NCI-H2081 (cell line): ENCODE results near the gene HIRIP3.
"Not testable (repeated sequence)": the region's sequence is repeated elsewhere in the genome, so short reads cannot be mapped to it uniquely, and the experiment has no call there.

Source experiments
- DNase-seq, 2 experiments: peaks; one replicate each; lab custom pipeline; 2025; lab: John Stamatoyannopoulos, UW

Gene HIRIP3

DNA sequence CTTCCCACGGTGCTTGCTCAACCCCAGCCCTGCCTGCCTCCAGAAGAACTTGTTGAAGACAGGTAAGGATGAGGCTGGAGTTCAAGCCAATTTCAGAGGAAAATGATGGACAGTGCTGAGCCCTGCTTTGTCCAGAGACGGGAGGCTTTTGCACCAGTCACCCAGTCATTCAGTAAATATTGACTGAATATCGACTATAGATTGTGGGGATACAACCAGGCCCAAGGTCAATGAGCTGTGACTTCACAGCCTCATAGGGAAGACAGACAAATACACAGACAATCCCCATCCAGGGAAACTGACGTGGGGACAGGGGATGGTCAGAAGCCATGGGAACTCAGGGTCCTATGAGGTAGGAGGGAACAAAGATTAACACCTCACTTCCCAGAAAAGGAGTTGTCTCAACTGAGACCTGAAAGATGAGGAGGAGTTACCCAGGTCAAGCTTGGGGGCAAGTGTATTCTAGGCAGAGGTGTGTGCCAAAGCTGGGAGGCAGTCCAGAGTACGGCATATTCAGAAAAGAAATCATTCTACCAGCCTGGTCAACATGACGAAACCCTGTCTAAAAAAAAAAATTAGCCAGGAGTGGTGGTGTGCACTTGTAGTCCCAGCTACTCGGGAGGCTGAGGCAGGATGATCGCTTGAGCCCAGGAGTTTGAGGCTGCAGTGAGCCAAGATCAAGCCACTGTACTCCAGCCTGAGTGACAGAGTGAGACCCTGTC, 21.3 kb upstream of the HIRIP3 start:
- DNase-seq, result no peak

DNA sequence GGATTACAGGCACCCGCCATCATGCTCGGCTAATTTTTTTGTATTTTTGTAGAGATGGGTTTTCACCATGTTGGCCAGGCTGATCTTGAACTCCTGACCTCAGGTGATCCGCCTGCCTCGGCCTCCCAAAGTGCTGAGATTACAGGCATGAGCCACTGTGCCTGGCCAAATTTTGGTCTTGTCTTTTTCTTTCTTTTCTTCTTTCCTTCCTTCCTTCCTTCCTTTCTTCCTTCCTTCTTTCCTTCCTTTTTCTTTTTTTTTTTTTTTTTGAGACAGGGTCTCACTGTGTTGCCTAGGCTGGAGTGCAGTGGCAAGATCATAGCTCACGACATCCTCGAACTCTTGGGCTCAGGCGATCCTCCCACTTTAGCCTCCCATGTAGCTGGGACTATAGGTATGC, 20.0 kb upstream of the HIRIP3 start:
- not testable (repeated sequence) for DNase-seq

DNA sequence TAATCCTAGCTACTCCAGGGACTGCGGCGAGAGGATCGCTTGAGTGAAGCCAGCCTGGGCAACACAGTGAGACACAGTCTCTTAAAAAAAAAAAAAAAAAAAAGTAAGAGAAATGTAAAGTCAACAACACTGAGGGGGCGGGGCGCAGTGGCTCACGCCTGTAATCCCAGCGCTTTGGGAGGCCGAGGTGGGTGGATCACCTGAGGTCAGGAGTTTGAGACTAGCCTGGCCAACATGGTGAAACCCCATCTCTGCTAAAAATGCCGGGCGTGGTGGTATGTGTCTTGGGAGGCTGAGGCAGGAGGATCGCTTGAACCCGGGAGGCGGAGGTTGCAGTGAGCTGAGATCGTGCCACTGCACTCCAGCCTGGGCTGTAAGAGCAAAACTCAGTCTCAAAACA, 17.2 kb upstream of the HIRIP3 start:
- DNase-seq, result not testable (repeated sequence)

DNA sequence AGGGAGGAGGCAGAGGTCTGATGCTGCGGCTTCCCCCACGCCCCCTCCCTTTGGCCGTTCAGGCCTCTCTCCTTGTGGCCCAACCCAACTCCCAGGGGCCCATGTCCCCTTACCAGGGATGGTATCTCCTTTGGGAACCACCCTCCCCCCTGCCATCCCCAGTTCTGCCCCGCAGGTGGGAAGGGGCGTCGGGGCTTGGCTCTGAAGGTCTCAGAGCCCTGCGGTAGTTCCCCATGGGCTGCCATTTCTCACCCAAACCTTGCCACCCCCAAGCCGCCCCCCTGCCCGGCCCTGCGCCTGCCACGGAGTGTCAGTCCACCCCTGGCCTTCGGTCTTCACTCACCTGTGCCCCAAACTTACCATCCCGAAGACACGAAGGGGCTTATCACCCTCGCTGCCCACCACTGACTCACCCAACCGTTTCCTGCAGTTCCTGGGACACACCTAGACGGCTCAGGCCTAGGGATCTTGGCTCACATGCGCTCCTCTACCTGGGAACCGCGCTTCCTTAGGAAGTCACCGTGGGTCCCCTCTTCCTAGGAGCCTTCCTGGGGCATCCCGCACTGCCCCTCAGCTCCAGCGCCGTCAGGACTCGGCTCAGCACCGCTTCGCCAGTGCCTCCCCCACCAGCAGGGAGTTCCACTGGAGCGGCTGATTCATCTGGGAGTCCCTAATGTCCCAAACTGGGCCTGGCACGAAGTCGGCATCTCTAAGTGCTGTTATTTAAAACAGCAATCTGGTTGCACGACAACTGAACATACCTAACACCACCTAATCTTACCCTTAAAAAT, 16.5 kb upstream of the HIRIP3 start:
- DNase-seq, result no peak

DNA sequence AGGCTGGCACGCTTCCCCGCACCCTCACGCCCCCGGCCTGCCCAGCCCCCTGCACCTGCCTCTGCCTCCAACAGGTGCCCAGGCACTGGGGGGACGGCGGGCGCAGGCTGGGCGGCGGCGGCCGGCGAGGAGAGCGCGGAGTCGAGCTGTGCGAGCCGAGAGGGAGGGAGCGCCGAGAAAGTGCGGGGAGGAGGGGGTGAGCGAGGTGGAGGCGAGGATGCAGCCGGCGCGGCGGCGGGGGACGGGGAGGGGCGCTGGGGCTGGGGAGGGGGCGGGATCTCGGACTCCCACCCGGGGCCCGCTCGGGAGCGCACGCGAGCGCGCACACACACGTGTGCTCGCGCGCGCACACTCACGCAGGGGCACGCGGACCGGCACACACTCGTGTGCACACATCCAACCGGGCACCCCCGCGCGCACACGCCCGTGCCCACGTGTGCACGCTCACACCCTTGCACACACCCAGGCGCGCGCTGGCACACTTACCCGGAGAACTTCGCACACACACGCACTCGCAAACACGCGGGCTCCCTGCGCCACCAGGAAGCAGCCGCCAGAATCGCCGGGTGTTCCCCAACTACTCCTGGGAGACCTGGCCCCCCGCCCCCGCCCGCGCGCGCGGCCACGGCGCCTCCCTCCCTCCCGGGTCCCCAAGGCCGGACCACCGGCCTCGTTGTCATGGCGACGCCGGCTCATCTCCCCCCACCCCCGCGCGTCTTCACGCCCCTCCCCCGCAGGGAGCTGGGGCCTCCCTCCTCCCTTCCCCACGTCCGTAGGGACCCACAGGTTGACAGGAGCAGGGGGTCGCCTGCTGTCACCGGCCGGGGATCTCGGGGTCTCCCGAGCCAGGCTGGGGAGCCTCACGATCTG, 15.7 kb upstream of the HIRIP3 start, which contains the start of gene DOC2A:
TSS of gene DOC2A (minus strand) at position 184 of the 870 bp plus-strand sequence. CDS start 805 bp downstream, outside the sequence.
- peak; percentile 35 to 39 for DNase-seq

DNA sequence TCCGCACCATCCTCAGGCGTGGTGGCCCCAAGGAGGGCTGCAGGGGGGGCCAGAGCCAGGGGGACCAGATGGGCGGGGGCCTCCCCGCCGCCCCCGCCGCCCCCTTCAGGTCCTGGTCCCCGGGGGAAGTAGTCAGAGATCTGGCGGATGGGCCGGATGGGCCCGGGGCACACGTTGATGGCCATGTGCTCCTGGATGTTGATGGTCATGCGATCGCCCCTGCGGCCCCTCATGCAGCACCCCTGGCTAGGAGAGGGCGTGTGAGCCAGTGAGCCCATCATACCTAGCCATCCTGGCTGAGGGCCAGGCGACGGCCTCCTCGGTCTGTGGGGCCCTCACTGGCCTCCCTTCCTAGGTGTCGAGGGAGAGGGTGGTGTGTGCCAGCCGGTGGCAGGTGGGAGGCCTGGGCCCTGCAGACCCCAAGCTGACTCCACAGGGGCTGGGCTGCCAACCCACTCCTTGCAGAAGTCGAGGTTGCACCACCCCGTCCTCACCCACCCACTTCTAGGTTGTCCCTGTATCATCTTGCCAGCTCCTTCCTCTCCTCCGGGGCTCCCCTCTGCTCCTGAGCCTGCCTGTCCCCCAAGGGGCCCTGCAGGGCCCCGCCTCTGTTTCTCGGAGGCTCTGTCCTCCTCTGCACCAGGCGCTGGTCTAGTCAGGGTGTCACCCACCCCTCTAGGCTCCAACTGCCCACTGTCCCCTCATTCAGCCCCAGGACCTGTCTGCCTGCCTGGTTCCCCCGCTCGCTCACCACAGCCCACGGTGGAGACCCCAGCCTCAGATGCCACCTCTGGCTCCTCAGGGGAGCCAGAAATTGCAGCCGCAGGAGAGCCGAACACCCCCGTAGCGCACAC, 14.8 kb upstream of the HIRIP3 start:
- no peak for DNase-seq

DNA sequence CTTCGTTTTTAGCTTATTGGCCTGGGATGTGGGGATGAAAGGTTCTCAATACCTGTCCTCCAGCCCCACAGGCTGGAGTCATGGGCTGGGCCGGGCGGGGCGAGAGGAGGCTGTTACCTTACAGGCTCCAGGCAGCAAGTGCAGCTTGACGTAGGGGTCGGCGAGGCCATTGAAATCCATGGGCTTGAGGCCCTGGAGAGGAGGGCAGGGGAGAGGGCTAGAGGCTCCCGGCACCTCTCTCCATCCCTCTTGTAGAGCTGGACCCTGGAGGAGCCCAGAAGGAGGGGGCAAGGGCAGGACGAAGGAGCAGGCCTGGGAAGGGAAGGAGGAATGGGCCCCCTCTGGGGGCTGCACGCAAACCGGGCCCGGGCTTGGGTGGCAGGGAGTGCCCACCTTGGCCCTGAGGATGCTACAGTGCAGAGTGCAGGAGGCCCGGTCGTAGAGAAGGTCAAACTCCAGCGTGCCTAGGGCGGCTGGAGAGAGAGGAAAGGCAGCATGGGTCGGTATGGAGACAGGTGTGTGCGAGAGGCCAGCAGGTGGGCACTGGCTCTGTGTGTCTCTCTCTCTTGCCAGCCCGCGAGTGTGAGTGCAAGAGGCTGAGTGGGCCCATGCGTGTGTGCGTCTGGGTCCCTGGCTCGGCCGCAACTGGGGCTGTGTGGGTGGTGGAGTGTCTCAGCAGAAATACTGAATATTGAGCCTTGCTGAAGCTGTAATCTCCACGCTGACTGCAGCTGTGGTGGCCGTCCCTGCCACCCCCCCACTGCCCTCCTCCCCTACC, 13.9 kb upstream of the HIRIP3 start:
- DNase-seq, result no peak

DNA sequence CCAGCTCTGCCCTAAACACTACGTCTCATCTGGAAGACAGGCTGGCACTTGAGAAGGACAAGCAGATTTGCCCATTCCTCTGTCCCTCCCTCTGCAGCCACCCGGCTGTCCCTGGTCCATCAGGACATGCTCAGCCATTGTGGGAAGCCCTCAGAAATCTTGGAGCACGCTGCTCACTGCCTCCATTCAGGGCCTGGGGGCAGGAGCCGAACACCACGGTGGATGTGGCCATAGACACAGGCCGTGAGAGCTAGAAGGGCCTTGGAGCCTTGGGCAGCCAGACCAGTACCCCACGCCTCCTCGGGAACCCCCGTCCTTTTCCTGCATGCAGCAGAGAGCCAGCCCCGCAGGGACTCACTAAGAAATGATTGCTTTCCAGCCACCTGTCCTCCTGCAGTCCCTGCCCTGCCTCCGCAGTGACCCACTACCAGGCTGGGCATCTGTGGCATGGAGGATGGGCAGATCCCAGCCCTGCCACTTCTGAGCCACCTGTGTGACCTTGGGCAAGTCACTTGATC, 12.0 kb upstream of the HIRIP3 start:
- DNase-seq, result no peak

DNA sequence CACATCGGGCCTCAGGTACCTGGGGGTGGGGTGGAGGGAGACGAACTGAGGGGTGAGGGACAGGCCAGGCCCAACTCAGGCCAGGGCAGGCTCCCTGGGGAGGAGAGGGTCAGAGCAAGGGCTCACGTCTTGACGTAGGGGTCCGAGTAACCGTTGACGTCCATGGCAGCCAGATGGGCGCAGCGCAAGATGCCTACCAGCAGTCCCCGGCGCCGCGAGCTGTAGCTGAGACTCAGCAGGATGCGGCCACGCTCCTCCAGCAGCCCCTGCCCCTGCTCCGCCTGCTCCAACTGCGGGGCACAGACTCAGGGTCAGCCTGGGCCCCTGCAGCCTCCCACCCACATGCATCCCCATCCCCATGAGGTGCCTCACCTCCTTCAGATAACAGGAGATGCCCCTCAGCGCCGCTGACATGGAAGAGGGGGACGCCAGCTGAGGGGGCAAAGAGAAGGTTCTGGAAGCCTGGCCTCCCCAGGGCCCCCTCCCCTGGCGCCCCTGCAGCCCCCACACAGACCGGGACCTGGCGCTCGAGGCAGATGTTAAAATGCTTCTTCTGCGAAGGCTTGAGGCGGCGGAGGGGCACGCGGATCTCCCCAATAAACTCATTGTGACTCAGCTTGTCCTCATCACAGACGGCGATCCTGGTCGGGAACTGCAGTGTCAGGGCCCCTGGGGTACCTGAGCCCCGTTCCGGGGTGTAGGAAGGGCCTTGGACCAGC, 11.4 kb upstream of the HIRIP3 start:
- DNase-seq, result no peak

DNA sequence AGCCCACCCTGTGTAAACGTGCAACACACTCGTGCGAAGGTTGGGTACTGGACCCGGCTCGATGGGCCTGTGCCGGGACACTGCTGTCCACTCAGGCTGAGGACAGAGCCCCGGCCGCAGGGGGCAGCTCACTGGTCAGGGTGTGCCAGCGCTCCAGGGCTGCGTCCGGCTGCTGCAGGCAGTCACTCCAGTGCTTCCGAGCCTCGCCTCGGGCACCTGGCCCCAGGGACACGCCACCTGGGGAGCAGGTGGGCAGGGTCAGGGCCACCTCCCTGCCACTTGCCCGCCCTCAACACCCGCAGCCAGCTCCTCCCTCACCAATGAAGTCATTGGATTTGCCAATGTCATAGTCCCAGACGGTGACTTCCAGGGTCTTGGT, 10.7 kb upstream of the HIRIP3 start:
- DNase-seq, result no peak

DNA sequence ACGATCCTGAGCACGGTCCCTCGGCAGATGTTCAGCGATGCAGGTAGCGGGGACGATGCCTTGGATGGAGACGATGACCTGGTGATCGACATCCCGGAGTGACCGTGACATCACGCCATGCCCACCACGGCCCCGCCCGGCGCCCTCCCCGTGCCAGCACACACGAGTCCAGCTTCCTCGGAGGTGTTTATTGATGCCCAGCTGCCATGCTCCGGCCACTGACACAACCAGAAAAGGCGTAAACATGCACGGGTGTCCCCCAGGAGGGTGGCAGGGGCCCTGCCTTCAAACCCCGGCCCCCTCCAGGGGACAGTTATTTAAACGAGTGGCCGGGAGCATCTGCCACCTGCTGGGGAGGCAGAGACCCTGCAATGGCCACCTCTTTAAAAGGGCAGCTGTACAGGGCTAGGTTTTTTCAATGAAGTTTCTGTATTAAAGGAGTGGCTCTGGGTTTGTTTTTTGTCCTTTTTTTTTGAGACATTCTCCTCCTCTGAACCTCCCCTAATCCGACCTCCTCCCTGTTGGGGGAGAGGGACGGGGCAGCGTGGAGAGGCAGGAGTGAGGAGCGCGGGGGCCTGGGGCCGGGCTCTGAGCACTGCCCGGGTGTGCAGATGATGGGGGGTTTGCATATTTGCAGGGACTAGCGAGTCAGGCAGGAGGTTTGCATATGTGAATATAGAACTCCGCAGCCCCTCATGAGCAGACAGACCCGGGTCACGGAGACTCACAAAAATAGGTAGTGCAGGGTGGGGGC, 10.1 kb upstream of the HIRIP3 start:
- DNase-seq, result peak in 1 of 2 experiments; percentile 6

DNA sequence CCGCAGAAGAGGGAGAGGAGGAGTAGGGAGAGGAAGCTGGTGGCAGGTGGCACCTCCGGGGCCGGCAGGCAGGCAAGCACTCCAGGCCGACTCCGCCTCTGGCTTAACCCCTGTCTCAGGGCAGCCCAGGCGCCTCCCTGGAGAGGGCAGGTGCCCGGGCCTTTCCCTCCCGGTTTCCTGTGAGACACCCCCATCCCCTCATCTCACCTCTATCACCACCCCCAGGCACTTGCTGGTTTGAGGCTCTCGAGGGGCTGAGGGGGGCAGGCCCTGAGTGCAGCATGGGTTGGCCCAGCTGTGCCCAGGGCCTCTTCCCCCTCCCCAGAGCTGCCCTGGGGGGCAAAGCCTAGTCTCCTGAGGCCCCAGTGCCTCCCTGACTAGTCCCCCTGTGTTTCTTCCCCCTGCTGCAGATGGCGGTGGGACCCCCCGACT, 9.4 kb upstream of the HIRIP3 start:
- DNase-seq, result peak; percentile 9 to 36

DNA sequence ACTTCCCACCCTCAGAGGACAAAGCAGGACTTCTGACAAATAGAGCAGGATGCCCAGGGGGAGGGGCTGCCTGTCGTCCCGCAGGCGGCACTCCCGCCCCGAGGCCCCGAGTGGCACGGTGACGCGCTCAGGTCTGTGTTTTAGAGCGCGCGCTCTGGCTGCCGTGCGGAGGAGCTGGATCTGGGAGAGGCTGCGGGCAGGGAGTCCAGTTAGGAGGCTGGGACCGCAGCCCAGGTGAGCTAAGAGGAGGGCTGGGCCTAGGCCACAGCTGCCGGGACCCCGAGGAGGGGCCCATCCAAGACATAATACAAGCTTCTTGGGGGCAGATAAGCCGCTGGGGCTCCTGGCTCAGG, 9.0 kb upstream of the HIRIP3 start:
- peak; percentile 28 to 45 for DNase-seq

DNA sequence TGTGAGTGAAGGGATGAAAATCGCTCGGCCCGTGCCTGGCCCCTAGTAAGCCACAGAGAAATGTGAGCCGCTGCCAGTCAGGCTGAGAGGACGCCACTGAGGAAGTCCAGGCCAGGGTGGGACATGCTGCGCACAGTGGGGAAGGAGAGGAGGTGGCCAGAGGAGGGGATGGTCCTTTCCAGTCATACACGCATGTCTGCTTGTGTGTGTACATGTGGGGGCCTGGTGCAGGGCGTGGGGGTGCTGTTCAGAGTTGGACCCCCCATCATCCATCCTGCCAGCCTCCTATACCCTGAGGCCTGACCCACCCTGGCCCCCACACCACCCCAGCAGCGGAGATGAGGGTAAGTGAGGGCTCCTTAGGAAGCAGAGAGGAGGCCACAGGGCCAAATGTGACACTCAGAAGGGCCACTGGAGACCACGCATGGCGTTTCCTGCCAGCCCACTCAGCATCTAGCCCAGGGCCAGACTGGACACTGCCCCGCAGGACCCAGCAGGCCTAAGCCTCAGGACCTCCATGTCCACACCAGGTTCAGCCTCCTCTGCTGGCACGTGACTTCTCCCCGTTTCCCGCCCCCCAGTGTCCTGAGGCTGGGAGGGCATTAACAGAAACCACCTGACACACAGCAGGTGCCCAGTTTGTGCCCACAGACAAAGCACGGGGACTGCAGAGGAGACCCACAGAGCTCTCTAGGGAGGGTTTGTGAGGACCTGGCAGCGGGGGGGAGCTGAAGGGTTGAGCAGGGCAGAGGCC, 8.4 kb upstream of the HIRIP3 start:
- no peak for DNase-seq

DNA sequence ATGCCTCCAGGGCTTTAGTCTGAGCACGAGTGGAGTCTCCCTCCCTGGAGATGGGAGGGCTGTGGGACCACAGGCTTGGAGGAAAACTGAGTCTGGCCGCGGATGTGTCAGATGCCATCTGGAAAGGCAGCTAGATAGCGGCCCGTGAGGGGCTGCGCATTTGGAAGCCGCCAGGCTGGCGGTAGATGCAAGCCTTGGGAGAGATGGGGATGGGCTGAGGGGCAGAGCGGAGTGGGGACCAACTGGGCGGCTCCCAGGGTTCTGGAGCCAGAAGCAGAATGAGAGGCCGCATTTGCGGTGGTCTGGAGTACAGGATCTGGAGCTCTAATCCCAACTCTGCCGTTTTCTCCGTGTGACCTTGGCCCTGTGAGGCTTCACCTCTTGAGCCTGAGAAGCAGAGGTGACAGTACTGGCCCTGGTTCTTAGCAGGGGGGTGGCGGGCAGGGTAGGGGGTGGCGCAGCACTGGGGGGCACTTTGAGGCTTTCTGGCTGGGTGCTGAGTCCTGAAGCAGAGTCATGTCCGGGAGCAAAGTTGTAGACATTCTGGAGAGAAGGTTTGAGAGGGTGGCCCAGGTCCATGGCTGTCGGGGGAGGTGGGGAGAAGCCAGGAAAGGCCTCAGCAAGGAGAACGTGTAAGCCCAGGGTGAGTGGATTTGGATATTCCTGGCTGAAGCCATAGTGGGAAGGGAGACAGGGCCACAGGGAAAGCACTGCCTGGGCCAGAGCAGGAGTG, 7.4 kb upstream of the HIRIP3 start:
- no peak for DNase-seq

DNA sequence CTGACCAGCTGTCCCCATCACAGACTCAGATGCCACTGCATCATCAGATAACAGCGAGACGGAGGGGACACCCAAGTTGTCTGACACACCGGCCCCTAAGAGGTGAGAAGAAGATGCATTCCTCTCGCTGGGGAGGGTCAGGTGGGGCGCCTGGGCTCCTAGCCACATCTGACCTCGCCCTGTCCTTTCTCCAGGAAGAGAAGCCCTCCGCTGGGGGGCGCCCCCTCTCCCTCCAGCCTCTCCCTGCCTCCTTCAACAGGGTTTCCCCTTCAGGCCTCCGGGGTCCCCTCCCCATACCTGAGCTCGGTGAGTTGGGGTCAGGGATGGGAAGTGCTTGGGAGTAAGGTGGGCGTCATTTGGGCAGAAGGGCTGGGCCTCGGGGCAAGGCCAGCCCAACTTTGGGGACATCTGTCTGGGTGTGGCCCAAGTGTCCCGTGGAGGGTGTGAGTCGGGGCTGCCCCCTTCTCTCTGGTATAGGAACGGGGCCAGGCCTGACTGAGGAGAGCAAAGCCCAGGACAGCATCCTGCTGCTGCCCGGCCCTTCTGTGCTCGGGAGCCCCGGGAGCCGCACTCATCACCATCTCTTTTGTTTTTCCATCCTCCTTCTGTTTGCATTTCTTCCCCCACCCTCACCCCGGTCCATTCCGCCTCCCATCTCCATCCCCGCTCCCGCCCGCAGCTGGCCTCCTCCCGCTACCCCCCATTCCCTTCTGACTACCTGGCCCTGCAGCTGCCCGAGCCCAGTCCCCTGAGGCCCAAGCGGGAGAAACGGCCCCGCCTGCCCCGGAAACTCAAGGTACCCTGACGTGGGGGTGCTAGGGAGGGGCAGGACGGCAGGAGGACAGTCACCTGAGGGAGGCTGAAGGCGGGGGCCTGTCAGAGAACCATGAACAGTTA, 5.6 kb upstream of the HIRIP3 start:
- no peak for DNase-seq

DNA sequence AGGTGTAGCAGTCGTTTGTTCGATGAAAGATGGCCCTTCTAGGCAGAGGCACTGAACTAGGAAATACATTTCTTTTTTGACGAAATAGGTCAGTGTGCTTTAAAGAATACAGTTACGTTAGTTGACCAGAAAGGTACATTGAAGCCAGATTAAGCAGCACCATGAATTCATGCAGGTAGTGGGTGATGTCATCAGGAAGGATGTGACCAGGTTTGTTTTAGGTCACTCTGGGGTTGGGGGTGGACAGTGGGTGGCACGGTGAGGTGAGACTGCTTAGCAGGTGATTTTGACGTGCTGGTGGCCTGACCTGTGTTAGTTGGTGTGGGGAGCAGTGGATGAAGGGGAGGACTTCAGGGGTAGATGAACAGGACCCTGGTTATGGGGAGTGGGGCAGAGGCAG, 4.2 kb upstream of the HIRIP3 start:
- DNase-seq, result no peak
